Inflammatory macrophage treated with lipopolysaccharide for 4 hours (primary cell): ENCODE measurements around the gene RNU7-1.

Source experiments
- DNase-seq: peaks from one replicate; pipeline ENCODE4 v3.0.0-alpha.2; 2020

RNU7-1 gene

GRCh38 chr12:6919588-6919987, 24.0 kb upstream of the RNU7-1 start:
- DNase-seq, result no peak

- no peak for DNase-seq
Observed at GRCh38 chr12:6921539-6921938, 22.1 kb upstream of the RNU7-1 start.

GRCh38 chr12:6921996-6922946, 21.3 kb upstream of the RNU7-1 start:
- DNase-seq, result peak; percentile 57

- DNase-seq, result no peak
Observed at GRCh38 chr12:6923003-6923732, 20.4 kb upstream of the RNU7-1 start.

GRCh38 chr12:6923851-6924250, 19.8 kb upstream of the RNU7-1 start:
- no peak for DNase-seq

GRCh38 chr12:6925239-6925539, 18.4 kb upstream of the RNU7-1 start:
- no peak for DNase-seq

- no peak for DNase-seq
Observed at GRCh38 chr12:6925540-6926279, 17.9 kb upstream of the RNU7-1 start.

GRCh38 chr12:6927379-6928021, 16.1 kb upstream of the RNU7-1 start, which contains the start of gene ATN1:
Gene ATN1, plus strand, starts transcription at chr12:6927959. Its CDS starts 6,043 bp downstream, at chr12:6934002.
- DNase-seq, result peak; percentile 44

GRCh38 chr12:6928022-6928702, 15.5 kb upstream of the RNU7-1 start:
- DNase-seq, result no peak

- DNase-seq, result no peak
Observed at GRCh38 chr12:6928703-6929407, 14.8 kb upstream of the RNU7-1 start.

- DNase-seq, result peak; percentile 36
Observed at GRCh38 chr12:6929466-6930452, 13.9 kb upstream of the RNU7-1 start.

- DNase-seq, result no peak
Observed at GRCh38 chr12:6932766-6933165, 10.8 kb upstream of the RNU7-1 start.

GRCh38 chr12:6934110-6934509, 9.5 kb upstream of the RNU7-1 start:
- no peak for DNase-seq

GRCh38 chr12:6935371-6936193, 8.0 kb upstream of the RNU7-1 start:
- DNase-seq, result peak; percentile 76

GRCh38 chr12:6936194-6936635, 7.4 kb upstream of the RNU7-1 start:
- no peak for DNase-seq

- DNase-seq, result no peak
Observed at GRCh38 chr12:6936636-6937480, 6.8 kb upstream of the RNU7-1 start.

- DNase-seq, result peak; percentile 92
Observed at GRCh38 chr12:6937481-6938352, 5.9 kb upstream of the RNU7-1 start.
